GM13977 (cell line): ENCODE data around the gene PDZD4.
A peak's percentile ranks its signal among the peaks of the same experiment; 100 is the strongest.

Experiments used
- DNase-seq: peaks from one replicate; pipeline ENCODE4 v3.0.0; 2012; ENCODE audit warnings: low spot score
- CTCF ChIP-seq: IDR thresholded peaks from 2 replicates; pipeline ENCODE4 v1.5.1; 2012; ENCODE audit warnings: mild to moderate bottlenecking, control low read depth; ENCODE audit not compliant: insufficient read depth; ENCODE audit errors: extremely low read depth, missing control alignments
- in situ Hi-C: fragments of 300-500 bp; cut with MboI; formaldehyde crosslinking; loops from one replicate; pipeline ENCODE4 v1.12.0; 2022; ENCODE audit warnings: low sequenced_read_pairs, low pct_unique_long_range_greater_than_20kb, mixed read lengths, inconsistent platforms; ENCODE audit not compliant: unreplicated experiment

PDZD4 gene

GRCh38 chrX:153829799-153830639, at the start of gene PDZD4:
PDZD4 (minus strand) TSS chrX:153830544; CDS start chrX:153830298, 246 bp downstream.
- TF ChIP-seq CTCF, result no peak
- peak; percentile 28 for DNase-seq
- in situ Hi-C loops, result no loop called here

DNA sequence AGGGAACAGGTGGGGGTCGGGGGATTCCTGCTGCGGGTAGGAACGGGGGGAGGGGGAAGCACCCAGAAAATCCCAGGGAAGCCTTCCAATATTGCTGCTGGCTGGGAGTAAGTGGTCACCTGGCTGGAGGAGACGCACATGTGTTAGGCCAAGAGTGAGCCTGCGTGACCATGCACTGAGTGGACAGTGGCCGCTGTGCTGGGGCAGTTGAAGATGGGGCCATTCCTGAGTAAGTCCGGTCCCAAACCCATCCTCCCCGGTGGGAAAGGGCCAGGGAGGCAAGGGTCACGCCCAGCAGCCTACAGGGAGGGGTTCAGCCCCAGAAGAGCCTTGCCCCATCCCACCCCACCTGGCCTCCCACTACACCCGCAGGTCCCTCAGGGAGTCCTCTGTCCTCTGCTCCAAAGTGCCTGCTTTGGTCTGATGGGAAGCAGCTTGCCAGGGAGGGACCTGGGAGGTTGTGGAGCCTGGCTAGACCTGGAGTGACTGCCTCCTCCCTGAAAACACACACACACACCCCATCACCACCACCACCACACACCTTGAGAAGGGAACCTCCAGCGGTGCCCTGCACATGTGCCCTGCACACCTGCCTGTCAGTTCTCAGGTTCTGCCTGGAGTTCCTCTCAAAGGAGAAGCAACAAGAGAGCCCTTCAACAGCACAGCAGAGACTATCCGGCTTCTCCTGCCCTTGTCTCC, 49.5 kb upstream of the PDZD4 start:
- TF ChIP-seq CTCF, result no peak
- in situ Hi-C loops, result no loop called here
- DNase-seq, result no peak

GRCh38 chrX:153878969-153879653, 48.8 kb upstream of the PDZD4 start:
- in situ Hi-C loops, result no loop called here
- TF ChIP-seq CTCF, result no peak
- DNase-seq, result no peak

DNA sequence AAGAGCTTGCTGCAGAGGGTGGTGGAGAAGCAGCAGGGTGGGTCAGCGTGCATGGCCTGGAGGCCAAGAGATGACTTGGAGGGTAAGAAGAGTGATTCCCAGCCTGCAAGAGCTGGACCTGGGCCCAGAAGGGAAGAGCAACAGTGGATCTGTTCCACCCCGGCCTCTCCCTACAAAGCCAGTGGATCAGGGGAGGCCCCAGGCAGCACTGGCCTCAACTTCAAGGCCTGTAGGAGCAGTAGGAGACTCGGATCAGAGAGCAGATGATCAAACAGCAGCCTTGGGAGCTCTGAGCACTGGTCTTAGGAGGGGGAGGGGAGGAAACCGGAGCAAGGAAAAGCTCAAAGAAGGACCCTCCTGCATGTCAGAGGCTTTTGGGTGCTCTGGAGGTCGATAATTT, 48.0 kb upstream of the PDZD4 start:
- no peak for TF ChIP-seq CTCF
- in situ Hi-C loops, result no loop called here
- no peak for DNase-seq

- in situ Hi-C loops, result no loop called here
- no peak for TF ChIP-seq CTCF
- peak; percentile 19 for DNase-seq
Observed at GRCh38 chrX:153877571-153878261, 47.4 kb upstream of the PDZD4 start.

DNA sequence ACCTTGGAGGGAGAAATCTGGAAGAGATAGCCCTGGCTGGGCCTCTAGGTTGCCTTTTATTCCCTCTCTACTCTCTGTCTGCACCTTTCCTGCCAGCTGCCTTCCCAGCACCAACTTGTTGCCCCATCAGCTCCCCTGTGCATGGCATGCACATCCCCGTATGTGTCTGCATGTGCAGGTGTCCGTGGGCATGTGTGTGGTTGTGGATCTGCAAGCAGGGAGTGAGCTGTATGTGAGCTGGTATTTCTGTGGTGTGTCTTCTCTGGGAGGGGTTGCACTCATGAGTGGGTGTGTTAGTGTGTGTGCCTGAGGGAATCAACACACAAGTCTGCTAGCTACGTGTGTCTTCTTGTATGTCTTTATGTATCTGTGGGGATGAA, 45.8 kb upstream of the PDZD4 start:
- peak; percentile 36 for DNase-seq
- in situ Hi-C loops, result no loop called here
- no peak for TF ChIP-seq CTCF
